Measurements from ENCODE around the gene KIRREL1. TPM values are rescaled to one million over a fixed set of nuclear protein-coding genes. Genes with fewer than 3 reads are reported as not detected.

KIRREL1 gene
- total RNA-seq (2022; extraction: Qiagen RNA extraction) = 23.8 to 37.3 TPM (median 32.8 TPM) in 5 replicates

DNA sequence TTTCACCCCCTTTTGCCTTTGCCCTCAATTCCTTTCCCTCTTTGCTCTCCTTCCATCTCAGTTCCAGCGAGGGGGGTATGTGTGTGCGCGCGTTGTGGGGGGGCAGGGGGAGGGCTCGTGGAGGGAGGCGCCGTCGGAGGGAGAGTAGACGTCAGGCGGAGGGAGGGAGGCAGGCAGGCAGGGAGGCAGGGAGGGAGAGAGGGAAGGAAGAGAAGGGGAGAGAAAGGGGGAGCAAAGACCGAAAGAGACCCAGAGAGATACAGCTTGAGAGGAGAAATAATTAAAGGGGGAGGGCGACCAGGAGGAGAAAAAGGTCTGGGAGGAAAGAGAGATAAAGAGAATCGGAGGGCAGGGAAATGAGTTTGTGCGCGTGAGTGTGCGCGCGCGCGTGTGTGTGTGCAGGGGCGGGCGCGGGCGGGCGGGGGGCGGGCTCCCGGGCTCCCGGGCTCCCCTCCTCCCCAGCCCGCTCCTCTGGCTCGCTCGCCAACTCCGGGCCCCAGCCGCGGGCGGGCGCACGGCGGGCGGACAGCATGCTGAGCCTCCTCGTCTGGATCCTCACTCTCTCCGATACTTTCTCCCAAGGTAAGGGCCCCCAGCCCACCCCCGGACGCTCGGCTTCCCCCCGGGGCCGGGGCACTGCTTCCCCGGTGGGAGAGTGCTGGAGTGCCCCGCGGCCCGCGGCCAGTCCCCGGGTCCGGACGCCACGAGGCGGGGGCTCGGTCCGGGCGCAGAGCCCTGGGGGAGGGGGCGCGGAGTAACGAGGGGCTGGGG lies at the start of gene KIRREL1:
Gene KIRREL1, plus strand, starts transcription at position 499 of the 771 bp plus-strand sequence. Its CDS starts 32 bp downstream, at position 531.

Other genes with a start within 250 kb of the KIRREL1 start
- gene FCRL2, start 216.5 kb upstream of the KIRREL1 start, total RNA-seq (2022; extraction: Qiagen RNA extraction) = not detected in 5 replicates
- not detected in 5 replicates for gene FCRL1, start 173.5 kb upstream of the KIRREL1 start, total RNA-seq (2022; extraction: Qiagen RNA extraction)
- gene CD5L, start 151.8 kb upstream of the KIRREL1 start, total RNA-seq (2022; extraction: Qiagen RNA extraction) = not detected in 5 replicates
- 0.06 to 0.10 TPM in 2 of 5 replicates, not detected in the others for gene CD1D, start 187.2 kb downstream of the KIRREL1 start, total RNA-seq (2022; extraction: Qiagen RNA extraction)